ENCODE data around the gene SLC29A4.
"Not testable (repeated sequence)": the region's sequence is repeated elsewhere in the genome, so short reads cannot be mapped to it uniquely, and the experiment has no call there.

The SLC29A4 gene

GRCh38 chr7:5275510-5275909 lies 7.2 kb upstream of the SLC29A4 start:
- not testable (repeated sequence) for DNase-seq

- DNase-seq = not testable (repeated sequence)
Measured at GRCh38 chr7:5276123-5276522, 6.6 kb upstream of the SLC29A4 start.

- no peak for DNase-seq
Measured at GRCh38 chr7:5276611-5277010, 6.1 kb upstream of the SLC29A4 start.

GRCh38 chr7:5278766-5279165 lies 4.0 kb upstream of the SLC29A4 start:
- DNase-seq = no peak

- DNase-seq = no peak
Measured at GRCh38 chr7:5279734-5280133, 3.0 kb upstream of the SLC29A4 start.

- DNase-seq = not testable (repeated sequence)
Measured at GRCh38 chr7:5281598-5282500, 894 bp upstream of the SLC29A4 start.

- DNase-seq = no peak
Measured at GRCh38 chr7:5283421-5284303, 919 bp downstream of the SLC29A4 start.

- DNase-seq = peak; percentile 92
Measured at GRCh38 chr7:5284304-5285281, 1.9 kb downstream of the SLC29A4 start.

GRCh38 chr7:5286933-5287332 lies 4.2 kb downstream of the SLC29A4 start:
- no peak for DNase-seq

- not testable (repeated sequence) for DNase-seq
Measured at GRCh38 chr7:5287373-5287772, 4.6 kb downstream of the SLC29A4 start.

GRCh38 chr7:5287802-5288201 lies 5.1 kb downstream of the SLC29A4 start:
- DNase-seq = no peak

GRCh38 chr7:5288560-5288959 lies 5.8 kb downstream of the SLC29A4 start:
- DNase-seq = not testable (repeated sequence)

- DNase-seq = no peak
Measured at GRCh38 chr7:5289355-5289754, 6.6 kb downstream of the SLC29A4 start.

GRCh38 chr7:5291301-5291700 lies 8.6 kb downstream of the SLC29A4 start:
- DNase-seq = no peak

- DNase-seq = not testable (repeated sequence)
Measured at GRCh38 chr7:5291711-5292335, 9.1 kb downstream of the SLC29A4 start.

- DNase-seq = no peak
Measured at GRCh38 chr7:5294169-5294987, 11.6 kb downstream of the SLC29A4 start.

GRCh38 chr7:5295039-5296014 lies 12.6 kb downstream of the SLC29A4 start:
- DNase-seq = no peak

- no peak for DNase-seq
Measured at GRCh38 chr7:5296015-5296610, 13.4 kb downstream of the SLC29A4 start.

GRCh38 chr7:5296611-5297226 lies 14.0 kb downstream of the SLC29A4 start:
- no peak for DNase-seq
